GM12874 (cell line): ENCODE measurements around the gene CAPN5.

Source experiments
- CTCF ChIP-seq: IDR thresholded peaks from 2 replicates; pipeline ENCODE4 v1.5.1; 2011; ENCODE audit warnings: low read depth, mild to moderate bottlenecking, control low read depth, low read length, moderate library complexity; ENCODE audit not compliant: insufficient read depth

CAPN5 gene

GRCh38 chr11:77114089-77114463 is 47.3 kb downstream of the CAPN5 start:
- TF ChIP-seq CTCF, result no peak

DNA sequence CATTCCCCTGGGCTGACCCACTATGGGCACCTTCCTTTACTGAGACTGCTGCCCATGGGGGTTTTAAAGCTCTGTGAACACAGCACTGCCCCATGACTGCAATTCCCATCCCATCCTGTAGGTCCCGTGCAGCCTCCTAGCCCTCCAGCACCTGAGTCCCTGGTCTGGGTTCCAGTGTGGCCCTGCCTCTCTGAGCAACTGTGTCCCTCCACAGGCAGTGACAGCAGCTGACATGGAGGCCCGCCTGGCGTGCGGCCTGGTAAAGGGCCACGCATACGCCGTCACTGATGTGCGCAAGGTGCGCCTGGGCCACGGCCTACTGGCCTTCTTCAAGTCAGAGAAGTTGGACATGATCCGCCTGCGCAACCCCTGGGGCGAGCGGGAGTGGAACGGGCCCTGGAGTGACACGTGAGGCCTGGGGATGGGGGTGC is 48.4 kb downstream of the CAPN5 start:
- peak; percentile 34; the same call in 1 of the 2 replicates for TF ChIP-seq CTCF

DNA sequence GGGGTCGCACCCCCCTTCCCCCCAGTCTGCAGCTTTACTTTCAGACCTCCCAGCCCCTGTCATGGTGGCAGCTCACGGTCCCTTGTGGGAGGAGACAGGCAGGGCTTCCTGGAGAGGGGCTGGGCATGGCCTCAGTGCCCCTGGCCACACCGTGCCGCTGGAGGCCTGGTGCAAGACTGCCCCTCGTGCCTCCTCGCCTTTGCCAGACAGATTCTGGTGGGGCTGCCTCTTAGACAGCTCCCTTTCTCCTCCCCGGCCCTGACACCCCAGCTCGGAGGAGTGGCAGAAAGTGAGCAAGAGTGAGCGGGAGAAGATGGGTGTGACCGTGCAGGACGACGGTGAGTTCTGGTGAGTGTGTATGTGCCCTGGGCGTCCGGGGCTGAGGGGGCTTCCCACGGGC is 49.2 kb downstream of the CAPN5 start:
- TF ChIP-seq CTCF, result no peak

DNA sequence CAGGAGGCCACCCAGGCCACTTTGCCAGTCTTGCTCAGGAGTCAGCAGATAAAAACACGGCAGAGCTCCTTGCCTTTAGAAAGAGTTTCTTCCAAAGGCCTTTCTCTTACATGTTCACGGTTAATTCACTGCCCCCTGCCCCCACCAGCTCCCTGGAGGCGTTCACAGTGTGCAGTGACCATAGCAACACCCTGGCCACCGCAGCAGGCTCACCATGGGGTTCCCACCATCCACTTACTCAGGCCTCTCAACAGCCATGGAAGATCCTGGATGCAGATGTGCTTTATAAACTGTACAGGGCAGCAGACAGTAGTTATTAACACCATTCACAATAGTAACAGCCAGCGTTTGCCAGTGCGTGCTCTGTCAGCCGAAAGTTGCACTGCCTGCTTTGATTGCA is 50.7 kb downstream of the CAPN5 start:
- TF ChIP-seq CTCF, result no peak

GRCh38 chr11:77118086-77118485 is 51.3 kb downstream of the CAPN5 start:
- TF ChIP-seq CTCF, result no peak

GRCh38 chr11:77118971-77119370 is 52.2 kb downstream of the CAPN5 start:
- no peak for TF ChIP-seq CTCF

- TF ChIP-seq CTCF, result no peak
Measured at GRCh38 chr11:77119531-77119936, 52.8 kb downstream of the CAPN5 start.

DNA sequence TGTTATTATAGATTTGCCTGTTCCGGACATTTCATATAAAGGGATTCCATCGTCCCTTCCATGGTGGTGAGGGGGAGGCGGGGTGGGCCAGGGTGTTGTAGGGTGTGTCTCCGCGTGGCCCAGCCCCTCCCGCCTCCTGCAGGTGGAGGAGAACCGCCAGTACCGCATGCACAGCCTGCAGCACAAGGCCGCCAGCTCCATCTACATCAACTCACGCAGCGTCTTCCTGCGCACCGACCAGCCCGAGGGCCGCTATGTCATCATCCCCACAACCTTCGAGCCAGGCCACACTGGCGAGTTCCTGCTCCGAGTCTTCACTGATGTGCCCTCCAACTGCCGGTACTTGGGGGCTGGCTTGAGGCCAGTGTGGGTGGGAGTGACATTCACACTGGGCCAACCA is 53.8 kb downstream of the CAPN5 start:
- TF ChIP-seq CTCF, result no peak
